ENCODE results near the gene GRIK4. TPM values are rescaled to one million over a fixed set of nuclear protein-coding genes. Genes with fewer than 3 reads are reported as not detected.

GRIK4 gene
- total RNA-seq, 2 experiments from 2014 or later, result 0.06 TPM; not detected in 1

DNA sequence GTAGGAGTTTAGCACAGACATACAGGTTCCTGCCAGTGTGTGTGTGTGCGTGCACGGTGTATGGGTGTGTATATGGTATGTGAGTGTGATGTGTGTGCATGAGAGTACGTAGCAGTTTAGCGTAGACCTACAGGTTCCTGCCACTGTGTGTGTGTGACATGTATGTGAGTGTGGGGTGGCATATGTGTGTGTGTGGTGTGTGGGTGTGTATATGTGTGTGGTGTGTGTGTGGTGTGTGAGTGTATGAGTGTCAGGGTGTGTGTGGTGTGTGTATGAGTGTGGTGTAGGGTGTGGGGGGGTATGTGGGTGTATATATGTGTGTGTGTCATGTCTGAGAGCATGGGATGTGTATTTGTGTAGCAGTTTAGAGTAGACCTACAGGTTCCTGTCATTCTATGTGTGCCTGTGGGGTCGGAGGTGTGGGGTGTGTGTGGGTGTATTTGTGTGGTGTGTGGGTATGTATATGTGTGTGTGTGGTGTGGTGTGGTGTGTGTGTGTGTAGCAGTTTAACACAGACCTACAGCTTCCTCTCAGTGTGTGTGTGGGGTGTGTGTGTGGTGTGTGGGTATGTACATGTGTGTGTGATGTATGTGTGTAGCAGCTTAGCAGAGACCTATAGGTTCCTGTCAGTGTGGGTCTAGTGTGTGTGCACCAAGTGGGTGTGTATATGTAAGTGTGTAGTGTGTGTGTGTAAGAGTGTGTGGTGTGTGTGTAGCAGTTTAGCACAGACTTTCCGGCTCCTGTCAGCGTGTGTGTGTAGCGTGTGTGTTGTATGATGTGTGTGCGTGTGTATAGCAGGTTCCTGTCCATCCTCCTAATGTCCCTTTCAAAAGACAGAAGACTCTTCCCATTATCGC lies 480.5 kb downstream of the GRIK4 start:
- Histone ChIP-seq H3K4me3 (ENCODE audit: low read depth, low read length, poor library complexity, severe bottlenecking) (no peak overlapping the region), H3K79me2 (ENCODE audit: insufficient read depth, low read depth, low read length) (no peaks in the 10 kb centered on the region), H3K4me2 (ENCODE audit: low read length) (no peak overlapping the region), H3K27ac (ENCODE audit: low read depth, low read length, poor library complexity, severe bottlenecking) (no peak overlapping the region), H3K4me1 (ENCODE audit: insufficient read depth, low read length, poor library complexity, severe bottlenecking) (no peaks in the 10 kb centered on the region), H2AFZ (ENCODE audit: low read length) (no peak overlapping the region), H3K36me3 (ENCODE audit: insufficient read depth, low read length) (no peaks in the 10 kb centered on the region), H3K9me2 (ENCODE audit: insufficient read depth, low read length) (no peaks in the 10 kb centered on the region), H3K9me3 (ENCODE audit: low read length) (no peaks in the 10 kb centered on the region), H4K20me1 (ENCODE audit: insufficient read depth, low read length) (no peaks in the 10 kb centered on the region)
- intact Hi-C loops (cut with micrococcal nuclease; ENCODE audit: unreplicated experiment), result no loop called here
- ChIA-PET CTCF (ENCODE audit: unreplicated experiment) (no interaction called here), POLR2A (interaction anchor here (0.5 kb wide), 1 partner anchor 909 kb away, joined by 3 read pairs; no protein-coding TSS in a partner anchor)
- DNase-seq (ENCODE audit: low spot score), result no peak
- no TSS peak for BruUV-seq (replicated peaks)
- TF ChIP-seq, protein P1, sequence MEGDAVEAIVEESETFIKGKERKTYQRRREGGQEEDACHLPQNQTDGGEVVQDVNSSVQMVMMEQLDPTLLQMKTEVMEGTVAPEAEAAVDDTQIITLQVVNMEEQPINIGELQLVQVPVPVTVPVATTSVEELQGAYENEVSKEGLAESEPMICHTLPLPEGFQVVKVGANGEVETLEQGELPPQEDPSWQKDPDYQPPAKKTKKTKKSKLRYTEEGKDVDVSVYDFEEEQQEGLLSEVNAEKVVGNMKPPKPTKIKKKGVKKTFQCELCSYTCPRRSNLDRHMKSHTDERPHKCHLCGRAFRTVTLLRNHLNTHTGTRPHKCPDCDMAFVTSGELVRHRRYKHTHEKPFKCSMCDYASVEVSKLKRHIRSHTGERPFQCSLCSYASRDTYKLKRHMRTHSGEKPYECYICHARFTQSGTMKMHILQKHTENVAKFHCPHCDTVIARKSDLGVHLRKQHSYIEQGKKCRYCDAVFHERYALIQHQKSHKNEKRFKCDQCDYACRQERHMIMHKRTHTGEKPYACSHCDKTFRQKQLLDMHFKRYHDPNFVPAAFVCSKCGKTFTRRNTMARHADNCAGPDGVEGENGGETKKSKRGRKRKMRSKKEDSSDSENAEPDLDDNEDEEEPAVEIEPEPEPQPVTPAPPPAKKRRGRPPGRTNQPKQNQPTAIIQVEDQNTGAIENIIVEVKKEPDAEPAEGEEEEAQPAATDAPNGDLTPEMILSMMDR (conservative IDR thresholded peaks at IDR 0.05; ENCODE audit: low read length), result no peak
- TF ChIP-seq EZH2phosphoT487 (IDR thresholded peaks at IDR 0.05; ENCODE audit: borderline replicate concordance, low read depth, low read length), result no peak

GRCh38 chr11:120994091-120994859 lies 482.7 kb downstream of the GRIK4 start:
- ChIA-PET POLR2A (no interaction called here), CTCF (ENCODE audit: unreplicated experiment) (no interaction called here)
- TF ChIP-seq, protein P1 (conservative IDR thresholded peaks at IDR 0.05; ENCODE audit: low read length), result no peak
- TF ChIP-seq EZH2phosphoT487 (IDR thresholded peaks at IDR 0.05; ENCODE audit: borderline replicate concordance, low read depth, low read length), result no peak
- Histone ChIP-seq H3K27ac (ENCODE audit: low read depth, low read length, poor library complexity, severe bottlenecking) (no peak overlapping the region), H3K9me3 (ENCODE audit: low read length) (no peaks in the 10 kb centered on the region), H3K4me3 (ENCODE audit: low read depth, low read length, poor library complexity, severe bottlenecking) (no peak overlapping the region), H3K9me2 (ENCODE audit: insufficient read depth, low read length) (no peaks in the 10 kb centered on the region), H3K36me3 (ENCODE audit: insufficient read depth, low read length) (no peaks in the 10 kb centered on the region), H3K4me2 (ENCODE audit: low read length) (no peak overlapping the region), H2AFZ (ENCODE audit: low read length) (no peak overlapping the region), H4K20me1 (ENCODE audit: insufficient read depth, low read length) (no peaks in the 10 kb centered on the region), H3K79me2 (ENCODE audit: insufficient read depth, low read depth, low read length) (no peaks in the 10 kb centered on the region), H3K4me1 (ENCODE audit: insufficient read depth, low read length, poor library complexity, severe bottlenecking) (no peaks in the 10 kb centered on the region)
- intact Hi-C loops (cut with micrococcal nuclease; ENCODE audit: unreplicated experiment), result no loop called here
- no TSS peak for BruUV-seq (replicated peaks)
- DNase-seq (ENCODE audit: low spot score), result no peak

All from OCI-LY7 (cell line).